NCI-H510A (cell line): ENCODE measurements around the gene CSGALNACT2.

ENCODE experiments used
- DNase-seq: peaks from one replicate; lab custom pipeline; 2025; lab: John Stamatoyannopoulos, UW

CSGALNACT2 gene

DNA sequence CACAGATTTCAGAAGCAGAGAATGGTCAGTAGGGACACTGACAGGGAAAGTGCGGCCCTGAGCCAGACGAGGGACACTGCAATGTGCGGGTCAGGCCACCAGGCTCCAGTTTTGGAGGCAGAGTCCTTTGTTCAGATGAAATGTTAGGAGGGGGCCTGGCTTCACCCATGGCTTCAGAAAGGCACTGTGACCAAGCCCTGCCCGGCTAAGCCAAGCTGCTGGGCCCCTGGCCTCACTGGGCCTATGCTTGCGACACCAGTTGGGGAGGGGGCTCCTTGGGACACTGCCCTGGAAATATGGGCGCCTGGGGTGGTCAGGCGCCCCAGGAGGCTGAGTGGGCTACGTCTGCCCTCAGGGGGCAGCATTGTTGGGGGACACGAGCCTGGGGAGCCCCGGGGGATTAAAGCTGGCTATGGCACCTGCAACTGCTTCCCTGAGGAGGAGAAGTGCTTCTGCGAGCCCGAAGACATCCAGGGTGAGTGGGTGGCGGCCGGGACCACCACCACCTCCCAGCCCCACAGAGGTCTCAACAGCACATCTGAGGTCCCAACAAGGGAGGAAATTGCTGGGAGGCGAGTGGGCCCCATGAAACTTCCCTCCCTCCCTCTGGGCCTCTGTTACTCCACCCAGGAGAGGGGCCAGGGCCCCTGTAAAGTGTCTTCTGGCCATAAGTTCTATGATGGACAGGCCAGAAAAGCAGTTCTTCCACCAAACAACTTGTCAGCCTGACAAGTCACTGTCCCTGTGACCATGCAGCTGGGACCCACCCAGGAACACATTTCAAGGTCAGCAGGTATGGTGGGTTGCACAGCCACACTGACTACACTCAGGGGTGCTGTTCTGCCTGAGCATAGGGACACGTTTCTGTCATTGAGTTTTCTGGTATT, 24.8 kb upstream of the CSGALNACT2 start:
- no peak for DNase-seq

DNA sequence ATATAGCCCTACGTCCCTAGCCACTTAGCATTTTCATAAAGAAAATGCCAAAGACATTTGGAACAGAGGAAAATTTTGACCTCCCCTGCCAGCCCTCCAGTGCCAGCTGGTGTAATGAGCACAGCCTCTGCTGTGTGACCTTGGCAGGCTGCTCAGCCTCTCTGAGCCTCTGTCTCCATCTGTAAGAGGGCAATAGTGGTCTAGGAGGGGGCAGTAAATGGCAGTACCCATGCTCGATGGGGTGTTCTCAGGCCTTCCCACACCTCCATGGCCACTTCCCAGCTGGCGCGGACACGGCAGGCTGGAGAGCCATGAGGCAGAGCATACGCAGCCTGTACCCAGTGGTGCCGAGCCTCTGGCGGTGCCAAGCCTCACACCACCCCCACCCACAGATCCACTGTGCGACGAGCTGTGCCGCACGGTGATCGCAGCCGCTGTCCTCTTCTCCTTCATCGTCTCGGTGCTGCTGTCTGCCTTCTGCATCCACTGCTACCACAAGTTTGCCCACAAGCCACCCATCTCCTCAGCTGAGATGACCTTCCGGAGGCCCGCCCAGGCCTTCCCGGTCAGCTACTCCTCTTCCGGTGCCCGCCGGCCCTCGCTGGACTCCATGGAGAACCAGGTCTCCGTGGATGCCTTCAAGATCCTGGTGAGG, 24.0 kb upstream of the CSGALNACT2 start:
- no peak for DNase-seq

- no peak for DNase-seq
These were observed 23.3 kb upstream of the CSGALNACT2 start for GRCh38 chr10:43114743-43115611.

DNA sequence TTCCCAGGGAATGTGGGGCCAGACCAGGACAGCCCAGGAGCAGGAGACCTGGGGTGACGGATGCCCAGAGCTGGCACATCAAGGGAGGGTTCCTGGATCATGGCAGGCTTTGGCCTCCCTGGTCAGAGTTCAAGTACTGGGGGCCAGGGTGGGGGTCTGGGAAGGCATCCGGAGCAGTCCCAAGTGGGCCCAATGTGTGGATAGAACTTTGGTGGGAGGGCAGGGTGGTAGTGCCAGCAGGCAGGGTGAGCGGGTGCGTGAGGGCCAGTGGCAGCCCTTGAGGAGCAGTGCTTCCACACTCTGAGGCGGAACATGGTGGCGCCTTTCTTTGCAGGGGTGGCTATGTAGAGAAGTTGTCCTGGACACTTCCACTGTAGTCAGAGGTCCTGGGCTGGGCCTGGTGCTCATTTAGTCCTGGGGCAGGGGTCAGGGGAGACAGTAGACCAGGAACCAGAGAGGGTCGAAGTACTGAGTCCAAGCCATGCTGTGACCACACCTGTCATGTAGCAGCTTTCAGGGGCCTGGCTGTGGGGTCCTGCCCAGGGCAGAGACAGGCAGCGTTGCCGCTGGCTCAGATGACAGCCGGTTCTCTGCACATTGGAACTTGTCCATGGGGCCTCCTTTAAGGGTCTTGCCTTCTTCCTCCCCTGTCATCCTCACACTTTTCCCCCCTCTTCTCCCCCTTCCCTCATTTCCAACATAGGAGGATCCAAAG, 22.2 kb upstream of the CSGALNACT2 start:
- DNase-seq, result no peak

DNA sequence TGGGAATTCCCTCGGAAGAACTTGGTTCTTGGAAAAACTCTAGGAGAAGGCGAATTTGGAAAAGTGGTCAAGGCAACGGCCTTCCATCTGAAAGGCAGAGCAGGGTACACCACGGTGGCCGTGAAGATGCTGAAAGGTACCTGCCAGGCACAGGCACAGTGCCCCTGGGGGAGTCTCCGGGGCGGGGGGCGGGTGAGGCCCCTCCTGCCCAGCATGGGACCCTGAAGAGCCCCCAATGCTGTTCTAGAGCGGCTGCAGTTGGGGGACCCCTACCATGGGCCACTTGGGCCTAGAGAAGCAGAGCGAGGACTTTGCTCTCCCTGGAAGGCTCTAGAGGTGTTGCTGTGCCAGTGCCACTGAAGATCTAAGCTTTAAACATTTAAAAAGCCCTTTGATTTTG, 21.6 kb upstream of the CSGALNACT2 start:
- no peak for DNase-seq

GRCh38 chr10:43117031-43117776, 21.0 kb upstream of the CSGALNACT2 start:
- DNase-seq, result no peak

- no peak for DNase-seq
These were observed 20.3 kb upstream of the CSGALNACT2 start for GRCh38 chr10:43117777-43118583.

DNA sequence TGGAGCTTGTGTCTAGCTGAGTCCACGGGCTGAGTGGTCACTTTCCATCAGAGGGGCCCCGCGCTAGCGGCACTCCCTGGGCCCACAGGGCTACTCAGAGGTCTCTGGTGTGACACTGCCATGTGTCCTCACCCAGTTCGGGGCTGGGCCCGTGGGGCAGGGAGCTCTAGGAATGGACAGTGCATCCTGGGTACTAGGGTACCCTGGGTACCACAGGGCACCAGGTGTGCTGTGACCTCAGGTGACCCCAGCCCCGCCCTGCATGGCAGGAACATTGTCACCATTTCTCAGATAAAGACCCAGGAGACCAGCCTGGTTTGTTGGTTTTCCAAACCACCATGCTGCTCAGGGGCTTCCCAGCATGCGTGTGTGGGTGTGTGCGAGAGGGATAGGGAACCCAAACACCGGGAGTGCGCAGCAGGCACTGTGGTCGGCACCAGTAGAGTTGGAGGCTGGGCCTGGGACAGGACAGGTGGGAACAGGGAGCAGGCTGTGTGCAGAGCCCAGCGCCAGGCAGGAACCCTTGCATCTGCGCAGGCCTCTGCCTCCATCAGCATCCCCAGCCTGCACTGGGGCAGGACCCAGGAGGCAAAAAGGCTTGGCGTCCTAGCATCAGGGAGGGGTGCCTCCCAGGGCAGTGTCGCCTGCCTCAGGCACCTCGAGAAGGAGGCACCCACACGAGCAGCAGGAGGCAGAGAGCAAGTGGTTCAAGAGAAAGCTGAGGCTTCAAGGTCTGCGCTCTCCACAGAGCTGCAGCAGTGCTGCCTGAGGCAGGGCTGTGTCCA, 19.4 kb upstream of the CSGALNACT2 start:
- DNase-seq, result no peak

- DNase-seq, result no peak
These were observed 18.7 kb upstream of the CSGALNACT2 start for GRCh38 chr10:43119416-43120115.

DNA sequence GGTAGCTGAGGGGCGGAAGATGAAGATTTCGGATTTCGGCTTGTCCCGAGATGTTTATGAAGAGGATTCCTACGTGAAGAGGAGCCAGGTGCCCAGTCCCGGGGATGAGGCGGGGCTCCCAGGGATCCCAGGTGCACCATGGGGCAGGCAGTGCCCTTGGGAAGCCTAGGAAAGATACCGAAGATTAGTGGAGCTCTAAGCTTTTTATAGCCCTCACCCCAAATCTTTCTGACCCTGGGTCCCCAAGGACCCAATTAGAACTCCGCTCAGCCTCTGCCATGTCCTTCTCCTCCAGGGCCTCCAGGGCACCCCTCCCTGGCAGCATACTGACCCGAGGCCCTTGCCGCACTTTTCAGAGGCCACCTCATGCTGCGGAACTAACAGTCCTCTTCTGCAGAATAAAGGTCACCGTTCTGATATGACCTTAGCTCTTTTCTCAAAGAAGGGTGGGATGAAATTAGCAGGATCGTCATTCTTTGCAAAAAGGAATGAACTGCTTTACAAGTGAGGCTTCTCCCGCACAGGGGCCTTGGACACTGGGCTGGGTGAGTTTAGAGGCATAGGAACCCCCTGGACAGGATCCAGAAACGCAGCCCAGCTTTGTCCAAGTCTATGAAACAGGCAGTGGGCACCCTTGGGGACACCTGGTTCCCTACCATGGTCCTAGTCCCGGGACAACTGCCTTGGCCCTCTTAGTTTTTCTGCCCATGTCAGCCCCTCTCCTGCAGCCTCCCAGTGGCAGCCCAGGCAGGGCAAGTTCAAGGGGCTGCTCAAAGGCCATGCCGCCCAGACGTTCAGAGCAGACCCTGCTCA, 17.9 kb upstream of the CSGALNACT2 start:
- no peak for DNase-seq

DNA sequence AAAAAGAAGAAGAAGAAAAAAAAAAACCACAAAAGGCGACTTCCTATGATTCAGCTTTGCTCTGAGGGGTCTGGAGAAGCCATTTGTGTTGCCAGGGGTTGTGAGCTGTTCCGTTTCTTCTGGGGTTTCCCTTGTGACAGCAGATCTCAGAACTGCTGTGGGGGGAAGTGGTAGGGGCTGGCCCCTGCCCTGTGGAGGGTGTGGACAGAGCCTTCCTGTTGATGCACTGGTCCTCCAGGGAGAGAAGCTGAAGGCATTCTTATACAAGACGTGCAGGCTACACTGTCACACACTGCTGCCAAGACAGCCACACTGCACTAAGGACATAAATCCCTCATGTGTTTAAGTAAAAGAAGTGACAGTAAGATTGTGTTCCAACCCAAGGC, 17.3 kb upstream of the CSGALNACT2 start:
- DNase-seq, result no peak

DNA sequence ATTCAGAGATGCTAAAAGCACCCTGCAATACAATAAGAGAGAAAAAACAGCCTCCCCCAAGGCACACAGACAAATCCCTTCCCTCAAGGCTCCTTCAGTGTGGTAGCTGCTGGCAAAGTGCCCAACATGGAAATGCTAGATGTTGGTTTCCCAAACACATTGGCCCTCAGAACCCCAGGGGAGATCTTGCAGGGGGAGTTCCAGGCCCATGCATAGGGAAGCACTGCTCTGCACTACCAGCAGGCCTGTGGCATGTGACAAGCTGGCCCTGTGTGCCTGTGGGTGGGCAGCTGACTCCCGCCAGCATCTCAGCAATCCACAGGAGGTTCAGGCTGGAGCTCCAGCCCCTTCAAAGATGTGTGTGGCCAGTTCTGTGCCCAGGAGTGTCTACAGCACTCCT, 16.8 kb upstream of the CSGALNACT2 start:
- DNase-seq, result no peak

- DNase-seq, result no peak
These were observed 16.1 kb upstream of the CSGALNACT2 start for GRCh38 chr10:43122096-43122495.

GRCh38 chr10:43122826-43123225, 15.4 kb upstream of the CSGALNACT2 start:
- DNase-seq, result no peak

GRCh38 chr10:43123361-43124093, 14.7 kb upstream of the CSGALNACT2 start:
- DNase-seq, result no peak

GRCh38 chr10:43124094-43124521, 14.1 kb upstream of the CSGALNACT2 start:
- DNase-seq, result no peak

DNA sequence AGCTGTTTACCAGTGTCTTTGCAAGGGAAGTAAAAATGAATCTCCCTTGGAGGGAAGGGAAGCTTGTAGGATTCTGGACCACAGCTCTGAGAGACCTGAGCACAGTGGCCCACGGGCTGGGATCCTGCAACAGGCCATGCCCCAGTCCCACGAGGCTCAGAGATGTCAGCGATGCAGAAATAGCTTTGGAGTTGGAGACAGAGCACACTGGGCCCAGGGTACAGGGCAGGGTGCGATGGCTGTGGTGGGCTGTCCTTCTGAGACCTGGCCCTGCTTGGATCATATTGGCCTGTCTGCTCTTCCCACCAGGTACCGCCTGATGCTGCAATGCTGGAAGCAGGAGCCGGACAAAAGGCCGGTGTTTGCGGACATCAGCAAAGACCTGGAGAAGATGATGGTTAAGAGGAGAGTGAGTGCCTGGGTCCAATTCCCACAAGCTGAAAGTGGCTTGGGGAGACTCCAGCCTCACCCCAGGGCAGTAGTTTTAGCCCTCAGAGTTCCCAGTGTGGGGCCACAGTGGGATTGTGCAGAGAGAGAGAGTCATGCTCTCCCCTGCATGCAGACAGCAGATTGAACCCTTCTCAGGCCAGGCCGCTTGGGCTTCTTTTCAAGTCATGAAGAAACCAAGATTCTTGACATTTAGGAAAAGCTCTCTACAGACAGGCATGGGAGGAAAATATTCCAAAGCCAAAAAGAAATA, 13.5 kb upstream of the CSGALNACT2 start:
- no peak for DNase-seq
